GM12864 (cell line): Measurements from ENCODE around the gene NHS.

ENCODE experiments used
- DNase-seq: peaks from one replicate; pipeline ENCODE4 v3.0.0-alpha.2; 2011; ENCODE audit warnings: low read depth
- H3K4me3 ChIP-seq: 2 replicates; pipeline ENCODE4 v1.5.1; 2011; ENCODE audit warnings: mild to moderate bottlenecking, low read depth, low read length, control low read depth
- CTCF ChIP-seq: IDR thresholded peaks from 2 replicates; pipeline ENCODE4 v1.5.1; 2011; ENCODE audit warnings: low read depth, mild to moderate bottlenecking, moderate library complexity, low read length, control low read depth, inconsistent platforms; ENCODE audit errors: missing control alignments

NHS gene

GRCh38 chrX:17710871-17711301 lies 335.9 kb downstream of the NHS start:
- TF ChIP-seq CTCF: no peak
- no peak overlapping the region for H3K4me3 ChIP-seq
- DNase-seq: no peak

DNA sequence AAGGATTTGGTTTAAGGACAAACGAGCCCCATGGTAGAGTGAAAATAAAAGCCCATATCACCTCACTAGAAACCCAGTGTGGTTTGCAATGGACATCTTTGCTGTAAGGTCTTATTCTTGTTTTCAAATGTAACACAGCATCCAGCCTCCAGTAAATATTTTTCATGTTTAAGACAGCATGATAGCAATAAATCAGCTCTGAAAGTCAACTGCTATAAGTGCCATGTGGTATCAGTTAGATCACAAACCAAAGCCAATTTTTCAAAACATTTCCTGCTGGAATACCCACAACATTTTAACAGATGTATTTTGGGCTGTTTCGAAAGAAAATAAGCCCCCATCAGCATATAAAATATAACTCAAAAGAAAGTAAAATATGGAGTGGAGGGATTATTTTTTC lies 338.3 kb downstream of the NHS start:
- no peak overlapping the region for H3K4me3 ChIP-seq
- TF ChIP-seq CTCF: no peak
- no peak for DNase-seq

DNA sequence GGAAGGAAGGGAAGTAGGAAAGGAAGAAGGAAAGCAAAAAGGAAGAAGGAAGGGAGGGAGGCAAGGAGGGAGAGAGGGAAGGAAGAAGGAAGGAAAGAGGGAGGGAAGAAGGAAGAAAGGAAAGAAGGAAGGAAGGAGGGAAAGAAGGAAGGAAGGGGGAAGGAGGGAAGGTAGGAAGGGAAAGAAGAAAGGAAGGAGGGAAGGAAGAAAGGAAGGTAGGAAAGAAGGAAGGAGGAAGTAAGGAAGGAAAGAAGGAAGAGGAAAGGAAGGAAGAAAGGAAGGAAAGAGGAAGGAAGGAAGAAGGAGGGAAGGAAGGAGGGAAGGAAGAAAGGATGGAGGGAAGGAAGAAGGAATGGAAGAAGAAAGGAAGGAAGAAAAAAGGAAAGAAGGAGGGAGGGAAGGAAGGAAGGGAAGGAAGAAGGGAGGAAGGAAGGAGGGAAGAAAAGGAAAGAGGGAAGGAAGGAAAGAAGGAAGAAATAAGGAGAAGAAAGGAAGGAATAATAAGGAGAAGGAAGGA lies 343.7 kb downstream of the NHS start:
- H3K4me3 ChIP-seq: no peak overlapping the region
- no peak for DNase-seq
- TF ChIP-seq CTCF: no peak

DNA sequence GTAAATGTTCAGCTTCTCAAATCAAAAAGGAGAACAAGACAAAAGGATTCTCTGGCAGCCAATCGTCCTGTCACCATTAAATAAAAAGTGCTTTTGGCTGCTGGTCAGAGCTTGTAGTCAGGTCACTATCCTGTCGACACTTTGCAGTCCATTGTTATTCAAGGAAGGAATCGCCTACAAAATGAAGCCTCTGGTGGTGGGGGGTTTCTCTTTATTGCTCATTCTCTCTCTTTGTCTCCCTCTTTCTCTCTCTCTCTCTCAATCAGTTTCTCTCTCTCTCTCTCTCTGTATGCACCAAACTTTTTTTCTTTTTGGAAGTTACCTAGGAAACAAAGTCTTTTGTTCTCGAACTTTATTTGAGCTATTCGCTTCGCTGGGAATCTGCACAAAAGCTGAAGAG lies 344.7 kb downstream of the NHS start:
- H3K4me3 ChIP-seq: no peak overlapping the region
- TF ChIP-seq CTCF: no peak
- DNase-seq: no peak

DNA sequence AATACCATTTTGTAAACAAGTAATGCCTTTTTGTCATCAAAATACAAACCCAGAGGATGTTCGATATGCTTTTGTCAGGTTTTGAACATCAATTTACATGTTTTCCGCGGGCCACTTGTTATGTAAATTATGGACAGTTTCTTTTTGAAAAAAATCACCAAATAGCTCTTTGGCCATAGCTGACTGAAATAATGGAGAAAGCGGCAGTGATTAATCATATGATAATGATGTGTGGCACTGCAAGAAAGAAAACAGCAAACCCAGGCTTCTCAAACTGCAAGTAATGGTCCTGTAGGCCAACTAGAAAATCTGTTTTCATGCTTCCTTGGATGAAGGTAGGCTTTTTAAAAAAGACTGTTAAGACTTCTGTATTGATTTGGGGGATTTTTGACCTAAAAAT lies 346.7 kb downstream of the NHS start:
- no peak for TF ChIP-seq CTCF
- H3K4me3 ChIP-seq: no peak overlapping the region
- no peak for DNase-seq

DNA sequence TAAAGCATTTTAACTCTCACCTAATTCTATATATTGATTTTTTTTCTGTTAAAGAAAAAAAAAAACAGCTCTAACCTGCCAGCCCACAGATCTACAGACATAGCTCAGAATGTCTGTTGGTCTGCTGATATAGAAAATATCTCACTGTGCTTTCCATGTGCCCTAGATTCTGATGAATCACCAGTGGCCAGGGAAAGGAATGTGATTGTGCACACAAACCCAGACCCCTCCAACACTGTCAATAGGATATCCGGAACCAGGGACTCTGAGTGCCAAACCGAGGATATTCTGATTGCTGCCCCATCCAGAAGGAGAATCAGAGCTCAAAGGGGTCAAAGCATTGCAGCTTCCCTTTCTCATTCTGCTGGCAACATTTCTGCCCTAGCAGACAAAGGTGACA lies 350.2 kb downstream of the NHS start:
- no peak overlapping the region for H3K4me3 ChIP-seq
- TF ChIP-seq CTCF: no peak
- DNase-seq: no peak

GRCh38 chrX:17732138-17732783 lies 357.3 kb downstream of the NHS start:
- no peak for DNase-seq
- TF ChIP-seq CTCF: no peak

More at GRCh38 chrX:17732138-17732783, 357.3 kb downstream of the NHS start:
- H3K4me3 ChIP-seq: no peak overlapping the region
